GM12891 (cell line): ENCODE results near the gene RAP1GAP.

Source experiments
- PAX5 ChIP-seq: IDR thresholded peaks from 2 replicates; pipeline ENCODE4 v1.6.1; 2011; ENCODE audit warnings: low read length, moderate library complexity, mild to moderate bottlenecking; ENCODE audit not compliant: insufficient read depth, severe bottlenecking
- POLR2A ChIP-seq: IDR thresholded peaks from 2 replicates; pipeline ENCODE4 v1.6.1; 2011; ENCODE audit warnings: low read depth, low read length, control low read depth
- POLR2AphosphoS5 ChIP-seq: IDR thresholded peaks from 2 replicates; pipeline ENCODE4 v1.6.1; 2011; ENCODE audit warnings: low read depth, low read length, control low read depth
- SPI1 ChIP-seq: IDR thresholded peaks from 2 replicates; pipeline ENCODE4 v1.6.1; 2011; ENCODE audit warnings: low read depth, low read length, control low read depth

DNA sequence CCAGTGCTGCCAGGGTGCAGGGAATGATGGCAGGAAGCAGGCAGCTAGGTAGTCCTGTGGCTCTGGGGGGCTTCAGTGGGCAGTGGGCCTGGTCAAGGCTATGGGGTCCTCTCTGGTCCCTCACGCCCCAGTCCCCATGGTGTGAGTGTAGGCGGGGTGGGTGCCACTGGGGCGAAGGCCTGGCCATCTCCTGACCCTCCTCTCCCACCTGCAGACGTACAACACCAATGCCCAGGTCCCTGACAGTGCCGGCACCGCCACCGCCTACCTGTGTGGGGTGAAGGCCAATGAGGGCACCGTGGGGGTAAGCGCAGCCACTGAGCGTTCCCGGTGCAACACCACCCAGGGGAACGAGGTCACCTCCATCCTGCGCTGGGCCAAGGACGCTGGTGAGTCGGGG lies 106.3 kb downstream of the RAP1GAP start:
- TF ChIP-seq POLR2A (no peak), SPI1 (no peak), PAX5 (no peak), POLR2AphosphoS5 (no peak)
